Liver (tissue), 3 donors: ENCODE measurements around the gene FOXK2.
"Not testable (repeated sequence)": the region's sequence is repeated elsewhere in the genome, so short reads cannot be mapped to it uniquely, and the experiment has no call there.

Experiments
- ATF3 ChIP-seq: IDR thresholded peaks from 2 replicates; pipeline ENCODE4 v1.6.1; 2016; ENCODE audit warnings: antibody characterized with exemption
- CTCF ChIP-seq: fragments of 150-350 bp; IDR thresholded peaks from 2 replicates; pipeline ENCODE4 v1.5.1; 2017; ENCODE audit warnings: improper control_type of control experiment, low read depth, low read length; ENCODE audit not compliant: missing input control
- GABPA ChIP-seq, 2 donors: IDR thresholded peaks in 1 of 2; conservative IDR thresholded peaks in 1 of 2; 2 replicates each; pipeline ENCODE4 v1.6.1; 2016; ENCODE audit warnings: antibody characterized with exemption in 2 of 2, mild to moderate bottlenecking in 1 of 2, moderate library complexity in 1 of 2
- HNF4A ChIP-seq, 2 donors: conservative IDR thresholded peaks; 2 replicates each; pipeline ENCODE4 v1.6.1; 2016; ENCODE audit warnings: antibody characterized with exemption in 2 of 2, mild to moderate bottlenecking in 2 of 2
- RAD21 ChIP-seq, 2 donors: IDR thresholded peaks; 2 replicates each; pipeline ENCODE4 v1.6.1; 2016; ENCODE audit warnings: antibody characterized with exemption in 2 of 2, mild to moderate bottlenecking in 2 of 2
- SP1 ChIP-seq: IDR thresholded peaks from 2 replicates; pipeline ENCODE4 v1.6.1; 2018; ENCODE audit warnings: antibody characterized with exemption, mild to moderate bottlenecking
- TAF1 ChIP-seq: conservative IDR thresholded peaks from 2 replicates; pipeline ENCODE4 v1.6.1; 2016; ENCODE audit warnings: antibody characterized with exemption, mild to moderate bottlenecking
- YY1 ChIP-seq: IDR thresholded peaks from 2 replicates; pipeline ENCODE4 v1.6.1; 2016; ENCODE audit warnings: antibody characterized with exemption, mild to moderate bottlenecking
- ZBTB33 ChIP-seq: IDR thresholded peaks from 2 replicates; pipeline ENCODE4 v1.6.1; 2016; ENCODE audit warnings: antibody characterized with exemption
- donor health status: healthy.
- donor health status: healthy.

- not testable (repeated sequence) for TF ChIP-seq CTCF; SP1; GABPA (IDR thresholded peaks at IDR 0.05 in 1 of 2, conservative IDR thresholded peaks at IDR 0.05 in 1 of 2); RAD21 (IDR thresholded peaks at IDR 0.05); ZBTB33; YY1; HNF4A (conservative IDR thresholded peaks at IDR 0.05); ATF3; TAF1
These were observed 19.5 kb downstream of the FOXK2 start for GRCh38 chr17:82539076-82539475.
